H9 (cell line): ENCODE data around the gene PJA2. TPM values are rescaled to one million over a fixed set of nuclear protein-coding genes. Genes with fewer than 3 reads are reported as not detected.

Experiments used
- DNase-seq: peaks from one replicate; pipeline ENCODE4 v3.0.0-alpha.2; 2017
- H2AFZ ChIP-seq: one replicate; pipeline ENCODE4 v1.6.1; 2013; ENCODE audit warnings: mild to moderate bottlenecking, low read length, control low read depth, moderate library complexity
- H2AK5ac ChIP-seq: 2 replicates; pipeline ENCODE4 v1.6.1; 2013; ENCODE audit warnings: low read length, control low read depth, mixed read lengths; ENCODE audit not compliant: insufficient read length
- H2BK120ac ChIP-seq: one replicate; pipeline ENCODE4 v1.6.1; 2013; ENCODE audit warnings: low read depth, mild to moderate bottlenecking, low read length, control low read depth, inconsistent platforms; ENCODE audit not compliant: poor library complexity, severe bottlenecking
- H2BK12ac ChIP-seq: 2 replicates; pipeline ENCODE4 v1.6.1; 2013; ENCODE audit warnings: low read length, control low read depth, mixed read lengths, low read depth; ENCODE audit not compliant: insufficient read length
- H2BK15ac ChIP-seq: 2 replicates; pipeline ENCODE4 v1.6.1; 2013; ENCODE audit warnings: low read depth, low read length, control low read depth
- H2BK20ac ChIP-seq: one replicate; pipeline ENCODE4 v1.6.1; 2013; ENCODE audit warnings: low read depth, mild to moderate bottlenecking, low read length, control low read depth, inconsistent platforms; ENCODE audit not compliant: poor library complexity, severe bottlenecking
- H2BK5ac ChIP-seq: 2 replicates; pipeline ENCODE4 v1.6.1; 2013; ENCODE audit warnings: low read length, control low read depth, mixed read lengths; ENCODE audit not compliant: insufficient read length
- H3K14ac ChIP-seq: 2 replicates; pipeline ENCODE4 v1.6.1; 2013; ENCODE audit warnings: low read length, control low read depth; ENCODE audit not compliant: insufficient read depth
- H3K18ac ChIP-seq: 2 replicates; pipeline ENCODE4 v1.6.1; 2013; ENCODE audit warnings: low read depth, mild to moderate bottlenecking, mixed read lengths, low read length, control low read depth; ENCODE audit not compliant: insufficient read length
- H3K23ac ChIP-seq: 2 replicates; pipeline ENCODE4 v1.6.1; 2013; ENCODE audit warnings: low read length, control low read depth, mixed read lengths, low read depth; ENCODE audit not compliant: insufficient read length
- H3K23me2 ChIP-seq: 2 replicates; pipeline ENCODE4 v1.6.1; 2013; ENCODE audit warnings: low read depth, mild to moderate bottlenecking, mixed read lengths, low read length, control low read depth; ENCODE audit not compliant: insufficient read length, poor library complexity, severe bottlenecking
- H3K27ac ChIP-seq: 2 replicates; pipeline ENCODE4 v1.5.1; 2013; ENCODE audit warnings: low read length, control low read depth, mixed read lengths, low read depth; ENCODE audit not compliant: insufficient read length
- H3K27me3 ChIP-seq: 2 replicates; pipeline ENCODE4 v1.6.1; 2013; ENCODE audit warnings: low read length, control low read depth, inconsistent platforms; ENCODE audit not compliant: insufficient read depth
- H3K4ac ChIP-seq: 2 replicates; pipeline ENCODE4 v1.6.1; 2013; ENCODE audit warnings: low read depth, mild to moderate bottlenecking, control low read depth, inconsistent platforms, low read length, moderate library complexity
- H3K4me1 ChIP-seq: 2 replicates; pipeline ENCODE4 v1.6.1; 2013; ENCODE audit warnings: low read length, control low read depth, inconsistent platforms; ENCODE audit not compliant: insufficient read depth
- H3K4me2 ChIP-seq: 2 replicates; pipeline ENCODE4 v1.6.1; 2013; ENCODE audit warnings: low read length, control low read depth, mixed read lengths; ENCODE audit not compliant: insufficient read length, insufficient read depth
- H3K56ac ChIP-seq: 2 replicates; pipeline ENCODE4 v1.6.1; 2013; ENCODE audit warnings: low read depth, mild to moderate bottlenecking, mixed read lengths, low read length, control low read depth; ENCODE audit not compliant: insufficient read length
- H3K79me1 ChIP-seq: 2 replicates; pipeline ENCODE4 v1.6.1; 2013; ENCODE audit warnings: low read depth, mild to moderate bottlenecking, moderate library complexity, low read length, control low read depth, inconsistent platforms; ENCODE audit not compliant: insufficient read depth, poor library complexity, severe bottlenecking
- H3K79me2 ChIP-seq: 2 replicates; pipeline ENCODE4 v1.6.1; 2013; ENCODE audit warnings: low read length, control low read depth, inconsistent platforms; ENCODE audit not compliant: insufficient read depth
- H3K9ac ChIP-seq: 2 replicates; pipeline ENCODE4 v1.6.1; 2013; ENCODE audit warnings: low read length, control low read depth, mixed read lengths; ENCODE audit not compliant: insufficient read length; ENCODE audit errors: extremely low read depth
- H3K9me3 ChIP-seq: one replicate; pipeline ENCODE4 v1.6.1; 2013; ENCODE audit warnings: low read depth, low read length, inconsistent platforms; ENCODE audit not compliant: control insufficient read depth
- H3T11ph ChIP-seq: one replicate; pipeline ENCODE4 v1.6.1; 2013; ENCODE audit warnings: mild to moderate bottlenecking, low read length, control low read depth, inconsistent platforms
- H4K20me1 ChIP-seq: one replicate; pipeline ENCODE4 v1.6.1; 2013; ENCODE audit not compliant: control insufficient read depth, insufficient read length, insufficient read depth
- H4K5ac ChIP-seq: 2 replicates; pipeline ENCODE4 v1.6.1; 2013; ENCODE audit warnings: low read depth, mild to moderate bottlenecking, mixed read lengths, low read length, control low read depth; ENCODE audit not compliant: insufficient read length
- H4K8ac ChIP-seq: replicated peaks from 2 replicates; pipeline ENCODE4 v1.6.1; 2013; ENCODE audit warnings: low read length, control low read depth, mixed read lengths, low read depth; ENCODE audit not compliant: insufficient read length
- H4K91ac ChIP-seq: 2 replicates; pipeline ENCODE4 v1.6.1; 2013; ENCODE audit warnings: low read depth, mild to moderate bottlenecking, moderate library complexity, mixed read lengths, low read length, control low read depth; ENCODE audit not compliant: insufficient read length
- H3K27ac Mint-ChIP-seq, 3 experiments: 2 replicates in 2 of 3; 3 replicates in 1 of 3; pipeline ENCODE4 v1.8.0; 2020 to 2021; ENCODE audit warnings: mixed read lengths in 3 of 3, mild to moderate bottlenecking in 1 of 3, moderate library complexity in 1 of 3
- H3K27me3 Mint-ChIP-seq: 2 replicates; pipeline ENCODE4 v1.8.0; 2021; ENCODE audit warnings: low read depth, mild to moderate bottlenecking, moderate library complexity, mixed read lengths
- H3K36me3 Mint-ChIP-seq, 3 experiments: 2 replicates in 2 of 3; 3 replicates in 1 of 3; pipeline ENCODE4 v1.8.0; 2020 to 2021; ENCODE audit warnings: low read depth in 3 of 3, mixed read lengths in 3 of 3; ENCODE audit not compliant: insufficient read depth in 1 of 3
- H3K4me1 Mint-ChIP-seq, 2 experiments: 2 replicates each; pipeline ENCODE4 v1.8.0; 2020; ENCODE audit warnings: mixed read lengths in 2 of 2
- H3K4me3 Mint-ChIP-seq, 2 experiments: 2 replicates in 1 of 2; 3 replicates in 1 of 2; pipeline ENCODE4 v1.8.0; 2020 to 2021; ENCODE audit warnings: mild to moderate bottlenecking in 2 of 2, mixed read lengths in 2 of 2, moderate library complexity in 1 of 2
- H3K9me3 Mint-ChIP-seq, 2 experiments: 2 replicates in 1 of 2; 3 replicates in 1 of 2; pipeline ENCODE4 v1.8.0; 2020; ENCODE audit warnings: mild to moderate bottlenecking in 2 of 2, mixed read lengths in 2 of 2, moderate library complexity in 1 of 2
- CTCF ChIP-seq: fragments of 200-600 bp; sonication (generic); conservative IDR thresholded peaks from 3 replicates; pipeline ENCODE4 v1.8.0; 2021; ENCODE audit warnings: antibody characterized with exemption, mild to moderate bottlenecking
- WGBS: extraction: QIAGEN DNeasy Blood & Tissue Kit; methylation state at CpG from one replicate; pipeline ENCODE4 v1.1.7; 2013; ENCODE audit warnings: missing lambda C conversion rate, low lambda C conversion rate, mixed read lengths; ENCODE audit not compliant: insufficient read length; ENCODE audit errors: extremely low coverage; 5-methylcytosine and 5-hydroxymethylcytosine counted together
- total RNA-seq: library from RNA; stranded (reverse); gene quantifications from 2 replicates; pipeline ENCODE4 v1.2.1, GENCODE V29; 2021

PJA2 gene
- total RNA-seq, 1 experiment from 2014 or later, result 41.5 TPM

GRCh38 chr5:109396965-109397364 is 12.8 kb downstream of the PJA2 start:
- H3K4me1 ChIP-seq, result no peaks in the 10 kb centered on the region
- H2AK5ac ChIP-seq, result no peak overlapping the region
- H3K27me3 ChIP-seq, result no peaks in the 10 kb centered on the region
- peaks cover 10 to 12% of the 10 kb centered on the region in 2 experiments for H3K4me1 Mint-ChIP-seq
- H4K20me1 ChIP-seq, result no peaks in the 10 kb centered on the region
- no peak for TF ChIP-seq CTCF
- H3K9me3 Mint-ChIP-seq, result no peaks in the 10 kb centered on the region
- H3K9ac ChIP-seq, result no peak overlapping the region
- H3K56ac ChIP-seq, result no peak overlapping the region
- H3K27ac Mint-ChIP-seq, result no peak overlapping the region
- no peak overlapping the region for H2BK120ac ChIP-seq
- no peaks in the 10 kb centered on the region for H3K9me3 ChIP-seq
- H3K27ac ChIP-seq, result no peak overlapping the region
- DNase-seq, result no peak
- no peak overlapping the region for H3K14ac ChIP-seq
- H4K5ac ChIP-seq, result no peak overlapping the region
- H3T11ph ChIP-seq, result no peak overlapping the region
- no peak overlapping the region for H2AFZ ChIP-seq
- no peak overlapping the region for H3K23ac ChIP-seq
- peaks cover 23% of the 10 kb centered on the region; the same call in 1 of the 2 replicates for H3K79me2 ChIP-seq
- H3K4ac ChIP-seq, result no peak overlapping the region
- H4K8ac ChIP-seq, result no peak overlapping the region
- no peak overlapping the region for H3K4me3 Mint-ChIP-seq
- no peak overlapping the region for H2BK20ac ChIP-seq
- no peaks in the 10 kb centered on the region for H3K27me3 Mint-ChIP-seq
- H2BK12ac ChIP-seq, result no peak overlapping the region
- H3K36me3 Mint-ChIP-seq, result peaks cover 0 to 4% (median 2%) of the 10 kb centered on the region in 3 experiments; a peak in 5 of 7 replicates
- H2BK15ac ChIP-seq, result no peak overlapping the region
- H3K79me1 ChIP-seq, result peaks cover 8% of the 10 kb centered on the region
- no peak overlapping the region for H2BK5ac ChIP-seq
- H4K91ac ChIP-seq, result no peak overlapping the region
- H3K23me2 ChIP-seq, result no peaks in the 10 kb centered on the region
- H3K4me2 ChIP-seq, result no peak overlapping the region
- WGBS, result no CpG with 5 or more reads among the region's 2 CpGs
- no peak overlapping the region for H3K18ac ChIP-seq
